H9 (cell line): ENCODE measurements around the gene KCTD4. TPM values are rescaled to one million over a fixed set of nuclear protein-coding genes. Genes with fewer than 3 reads are reported as not detected.

Source experiments
- DNase-seq: peaks from one replicate; pipeline ENCODE4 v3.0.0-alpha.2; 2017
- H2AFZ ChIP-seq: one replicate; pipeline ENCODE4 v1.6.1; 2013; ENCODE audit warnings: mild to moderate bottlenecking, low read length, control low read depth, moderate library complexity
- H2AK5ac ChIP-seq: 2 replicates; pipeline ENCODE4 v1.6.1; 2013; ENCODE audit warnings: low read length, control low read depth, mixed read lengths; ENCODE audit not compliant: insufficient read length
- H2BK120ac ChIP-seq: one replicate; pipeline ENCODE4 v1.6.1; 2013; ENCODE audit warnings: low read depth, mild to moderate bottlenecking, low read length, control low read depth, inconsistent platforms; ENCODE audit not compliant: poor library complexity, severe bottlenecking
- H2BK12ac ChIP-seq: 2 replicates; pipeline ENCODE4 v1.6.1; 2013; ENCODE audit warnings: low read length, control low read depth, mixed read lengths, low read depth; ENCODE audit not compliant: insufficient read length
- H2BK15ac ChIP-seq: 2 replicates; pipeline ENCODE4 v1.6.1; 2013; ENCODE audit warnings: low read depth, low read length, control low read depth
- H2BK20ac ChIP-seq: one replicate; pipeline ENCODE4 v1.6.1; 2013; ENCODE audit warnings: low read depth, mild to moderate bottlenecking, low read length, control low read depth, inconsistent platforms; ENCODE audit not compliant: poor library complexity, severe bottlenecking
- H2BK5ac ChIP-seq: 2 replicates; pipeline ENCODE4 v1.6.1; 2013; ENCODE audit warnings: low read length, control low read depth, mixed read lengths; ENCODE audit not compliant: insufficient read length
- H3K14ac ChIP-seq: 2 replicates; pipeline ENCODE4 v1.6.1; 2013; ENCODE audit warnings: low read length, control low read depth; ENCODE audit not compliant: insufficient read depth
- H3K18ac ChIP-seq: 2 replicates; pipeline ENCODE4 v1.6.1; 2013; ENCODE audit warnings: low read depth, mild to moderate bottlenecking, mixed read lengths, low read length, control low read depth; ENCODE audit not compliant: insufficient read length
- H3K23ac ChIP-seq: 2 replicates; pipeline ENCODE4 v1.6.1; 2013; ENCODE audit warnings: low read length, control low read depth, mixed read lengths, low read depth; ENCODE audit not compliant: insufficient read length
- H3K23me2 ChIP-seq: 2 replicates; pipeline ENCODE4 v1.6.1; 2013; ENCODE audit warnings: low read depth, mild to moderate bottlenecking, mixed read lengths, low read length, control low read depth; ENCODE audit not compliant: insufficient read length, poor library complexity, severe bottlenecking
- H3K27ac ChIP-seq: 2 replicates; pipeline ENCODE4 v1.5.1; 2013; ENCODE audit warnings: low read length, control low read depth, mixed read lengths, low read depth; ENCODE audit not compliant: insufficient read length
- H3K27me3 ChIP-seq: 2 replicates; pipeline ENCODE4 v1.6.1; 2013; ENCODE audit warnings: low read length, control low read depth, inconsistent platforms; ENCODE audit not compliant: insufficient read depth
- H3K4ac ChIP-seq: 2 replicates; pipeline ENCODE4 v1.6.1; 2013; ENCODE audit warnings: low read depth, mild to moderate bottlenecking, control low read depth, inconsistent platforms, low read length, moderate library complexity
- H3K4me1 ChIP-seq: 2 replicates; pipeline ENCODE4 v1.6.1; 2013; ENCODE audit warnings: low read length, control low read depth, inconsistent platforms; ENCODE audit not compliant: insufficient read depth
- H3K4me2 ChIP-seq: 2 replicates; pipeline ENCODE4 v1.6.1; 2013; ENCODE audit warnings: low read length, control low read depth, mixed read lengths; ENCODE audit not compliant: insufficient read length, insufficient read depth
- H3K56ac ChIP-seq: 2 replicates; pipeline ENCODE4 v1.6.1; 2013; ENCODE audit warnings: low read depth, mild to moderate bottlenecking, mixed read lengths, low read length, control low read depth; ENCODE audit not compliant: insufficient read length
- H3K79me1 ChIP-seq: 2 replicates; pipeline ENCODE4 v1.6.1; 2013; ENCODE audit warnings: low read depth, mild to moderate bottlenecking, moderate library complexity, low read length, control low read depth, inconsistent platforms; ENCODE audit not compliant: insufficient read depth, poor library complexity, severe bottlenecking
- H3K79me2 ChIP-seq: 2 replicates; pipeline ENCODE4 v1.6.1; 2013; ENCODE audit warnings: low read length, control low read depth, inconsistent platforms; ENCODE audit not compliant: insufficient read depth
- H3K9ac ChIP-seq: 2 replicates; pipeline ENCODE4 v1.6.1; 2013; ENCODE audit warnings: low read length, control low read depth, mixed read lengths; ENCODE audit not compliant: insufficient read length; ENCODE audit errors: extremely low read depth
- H3K9me3 ChIP-seq: one replicate; pipeline ENCODE4 v1.6.1; 2013; ENCODE audit warnings: low read depth, low read length, inconsistent platforms; ENCODE audit not compliant: control insufficient read depth
- H3T11ph ChIP-seq: one replicate; pipeline ENCODE4 v1.6.1; 2013; ENCODE audit warnings: mild to moderate bottlenecking, low read length, control low read depth, inconsistent platforms
- H4K20me1 ChIP-seq: one replicate; pipeline ENCODE4 v1.6.1; 2013; ENCODE audit not compliant: control insufficient read depth, insufficient read length, insufficient read depth
- H4K5ac ChIP-seq: 2 replicates; pipeline ENCODE4 v1.6.1; 2013; ENCODE audit warnings: low read depth, mild to moderate bottlenecking, mixed read lengths, low read length, control low read depth; ENCODE audit not compliant: insufficient read length
- H4K8ac ChIP-seq: replicated peaks from 2 replicates; pipeline ENCODE4 v1.6.1; 2013; ENCODE audit warnings: low read length, control low read depth, mixed read lengths, low read depth; ENCODE audit not compliant: insufficient read length
- H4K91ac ChIP-seq: 2 replicates; pipeline ENCODE4 v1.6.1; 2013; ENCODE audit warnings: low read depth, mild to moderate bottlenecking, moderate library complexity, mixed read lengths, low read length, control low read depth; ENCODE audit not compliant: insufficient read length
- H3K27ac Mint-ChIP-seq, 3 experiments: 2 replicates in 2 of 3; 3 replicates in 1 of 3; pipeline ENCODE4 v1.8.0; 2020 to 2021; ENCODE audit warnings: mixed read lengths in 3 of 3, mild to moderate bottlenecking in 1 of 3, moderate library complexity in 1 of 3
- H3K27me3 Mint-ChIP-seq: 2 replicates; pipeline ENCODE4 v1.8.0; 2021; ENCODE audit warnings: low read depth, mild to moderate bottlenecking, moderate library complexity, mixed read lengths
- H3K36me3 Mint-ChIP-seq, 3 experiments: 2 replicates in 2 of 3; 3 replicates in 1 of 3; pipeline ENCODE4 v1.8.0; 2020 to 2021; ENCODE audit warnings: low read depth in 3 of 3, mixed read lengths in 3 of 3; ENCODE audit not compliant: insufficient read depth in 1 of 3
- H3K4me1 Mint-ChIP-seq, 2 experiments: 2 replicates each; pipeline ENCODE4 v1.8.0; 2020; ENCODE audit warnings: mixed read lengths in 2 of 2
- H3K4me3 Mint-ChIP-seq, 2 experiments: 2 replicates in 1 of 2; 3 replicates in 1 of 2; pipeline ENCODE4 v1.8.0; 2020 to 2021; ENCODE audit warnings: mild to moderate bottlenecking in 2 of 2, mixed read lengths in 2 of 2, moderate library complexity in 1 of 2
- H3K9me3 Mint-ChIP-seq, 2 experiments: 2 replicates in 1 of 2; 3 replicates in 1 of 2; pipeline ENCODE4 v1.8.0; 2020; ENCODE audit warnings: mild to moderate bottlenecking in 2 of 2, mixed read lengths in 2 of 2, moderate library complexity in 1 of 2
- CTCF ChIP-seq: fragments of 200-600 bp; sonication (generic); conservative IDR thresholded peaks from 3 replicates; pipeline ENCODE4 v1.8.0; 2021; ENCODE audit warnings: antibody characterized with exemption, mild to moderate bottlenecking
- WGBS: extraction: QIAGEN DNeasy Blood & Tissue Kit; methylation state at CpG from one replicate; pipeline ENCODE4 v1.1.7; 2013; ENCODE audit warnings: missing lambda C conversion rate, low lambda C conversion rate, mixed read lengths; ENCODE audit not compliant: insufficient read length; ENCODE audit errors: extremely low coverage; 5-methylcytosine and 5-hydroxymethylcytosine counted together
- total RNA-seq: library from RNA; stranded (reverse); gene quantifications from 2 replicates; pipeline ENCODE4 v1.2.1, GENCODE V29; 2021

The KCTD4 gene
- total RNA-seq, 1 experiment from 2014 or later: not detected

GRCh38 chr13:45232591-45232990 lies 31.7 kb upstream of the KCTD4 start:
- H2BK5ac ChIP-seq: no peak overlapping the region
- no peaks in the 10 kb centered on the region for H3K27me3 Mint-ChIP-seq
- no peak overlapping the region for H4K5ac ChIP-seq
- no peak overlapping the region for H2AFZ ChIP-seq
- no peaks in the 10 kb centered on the region for H3K23me2 ChIP-seq
- no peak overlapping the region for H2BK12ac ChIP-seq
- no peak overlapping the region for H2BK120ac ChIP-seq
- no peaks in the 10 kb centered on the region for H4K20me1 ChIP-seq
- no peak overlapping the region for H3K18ac ChIP-seq
- H3T11ph ChIP-seq: no peak overlapping the region
- no peak overlapping the region for H2AK5ac ChIP-seq
- no peak overlapping the region for H3K27ac Mint-ChIP-seq
- no peaks in the 10 kb centered on the region for H3K9me3 Mint-ChIP-seq
- WGBS: no CpG with 5 or more reads among the region's 2 CpGs
- peaks cover 0 to 3% (median 0%) of the 10 kb centered on the region in 3 experiments; a peak in 1 of 7 replicates for H3K36me3 Mint-ChIP-seq
- H3K4ac ChIP-seq: no peak overlapping the region
- no peak overlapping the region for H3K27ac ChIP-seq
- 0 out of 4 replicates have a peak, but pooled peaks cover 0 to 3% of the 10 kb centered on the region in 2 experiments for H3K4me1 Mint-ChIP-seq
- H4K8ac ChIP-seq: no peak overlapping the region
- H3K79me2 ChIP-seq: no peaks in the 10 kb centered on the region
- H3K23ac ChIP-seq: no peak overlapping the region
- no peak overlapping the region for H3K56ac ChIP-seq
- H2BK15ac ChIP-seq: no peak overlapping the region
- H3K4me1 ChIP-seq: no peaks in the 10 kb centered on the region
- no peak overlapping the region for H3K9ac ChIP-seq
- no peaks in the 10 kb centered on the region for H3K9me3 ChIP-seq
- H3K14ac ChIP-seq: no peak overlapping the region
- no peak overlapping the region for H3K4me2 ChIP-seq
- no peak for DNase-seq
- H4K91ac ChIP-seq: no peak overlapping the region
- TF ChIP-seq CTCF: no peak
- H3K27me3 ChIP-seq: no peaks in the 10 kb centered on the region
- H3K79me1 ChIP-seq: no peaks in the 10 kb centered on the region
- H2BK20ac ChIP-seq: no peak overlapping the region
- H3K4me3 Mint-ChIP-seq: no peak overlapping the region
